ENCODE measurements around the gene SHOX.

Gene SHOX

GRCh38 chrX:677376-677775, 46.8 kb downstream of the SHOX start:
- H3K4me3 ChIP-seq (ENCODE audit: low read depth, low read length): no peak overlapping the region
- DNase-seq (ENCODE audit: low read depth): no peak
- no peak for TF ChIP-seq CTCF (conservative IDR thresholded peaks at IDR 0.05; ENCODE audit: low read depth, low read length)

DNA sequence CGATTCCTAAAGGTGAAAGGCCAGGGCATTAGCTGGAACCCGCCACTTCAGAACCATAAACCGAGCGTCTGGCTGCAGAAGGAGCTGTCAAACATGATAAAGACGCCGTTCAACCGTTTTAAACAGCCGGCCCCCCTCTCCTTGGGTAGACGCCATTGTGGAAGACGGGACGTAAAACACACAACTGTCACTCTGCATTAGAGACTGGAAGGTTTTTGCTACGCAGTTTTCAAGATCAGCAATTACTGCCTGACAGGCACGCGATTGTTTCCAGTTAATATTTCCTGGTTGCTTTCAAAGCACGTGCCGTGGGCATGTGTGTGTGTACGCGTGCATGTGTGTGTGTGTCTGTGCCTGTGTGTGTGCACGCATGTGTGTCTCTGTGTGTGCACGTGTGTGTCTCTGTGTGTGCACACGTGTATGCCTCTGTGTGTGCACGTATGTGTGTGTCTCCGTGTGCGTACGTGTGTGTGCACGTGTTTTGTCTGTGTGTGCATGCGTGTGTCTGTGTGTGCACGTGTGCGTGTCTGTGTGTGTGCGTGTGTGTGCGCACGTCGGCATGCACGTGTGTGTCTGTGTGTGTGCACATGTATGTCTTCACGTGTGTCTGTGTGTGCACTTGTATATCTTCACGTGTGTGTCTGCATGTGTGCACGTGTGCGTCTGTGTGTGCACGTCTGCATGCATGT, 48.8 kb downstream of the SHOX start:
- DNase-seq (ENCODE audit: low read depth): no peak
- no peak for TF ChIP-seq CTCF (conservative IDR thresholded peaks at IDR 0.05; ENCODE audit: low read depth, low read length)
- H3K4me3 ChIP-seq (ENCODE audit: low read depth, low read length): no peak overlapping the region

DNA sequence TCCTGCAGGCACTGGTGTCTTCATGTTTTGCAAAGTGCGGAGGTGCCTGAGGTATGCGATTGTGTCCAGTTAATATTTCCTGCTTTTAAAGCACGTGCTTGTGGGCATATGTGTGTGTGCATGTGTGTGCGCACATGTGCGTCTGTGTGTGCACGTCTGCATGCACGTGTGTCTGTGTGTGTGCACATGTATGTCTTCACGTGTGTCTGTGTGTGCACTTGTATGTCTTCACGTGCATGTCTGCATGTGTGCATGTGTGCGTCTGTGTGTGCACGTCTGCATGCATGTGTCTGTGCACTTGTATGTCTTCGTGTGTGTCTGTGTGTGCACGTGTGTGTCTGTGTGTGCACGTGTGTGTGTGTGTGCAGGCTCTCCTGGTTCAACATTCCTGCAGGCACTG, 49.5 kb downstream of the SHOX start:
- DNase-seq (ENCODE audit: low read depth): no peak
- TF ChIP-seq CTCF (conservative IDR thresholded peaks at IDR 0.05; ENCODE audit: low read depth, low read length): no peak
- no peak overlapping the region for H3K4me3 ChIP-seq (ENCODE audit: low read depth, low read length)

DNA sequence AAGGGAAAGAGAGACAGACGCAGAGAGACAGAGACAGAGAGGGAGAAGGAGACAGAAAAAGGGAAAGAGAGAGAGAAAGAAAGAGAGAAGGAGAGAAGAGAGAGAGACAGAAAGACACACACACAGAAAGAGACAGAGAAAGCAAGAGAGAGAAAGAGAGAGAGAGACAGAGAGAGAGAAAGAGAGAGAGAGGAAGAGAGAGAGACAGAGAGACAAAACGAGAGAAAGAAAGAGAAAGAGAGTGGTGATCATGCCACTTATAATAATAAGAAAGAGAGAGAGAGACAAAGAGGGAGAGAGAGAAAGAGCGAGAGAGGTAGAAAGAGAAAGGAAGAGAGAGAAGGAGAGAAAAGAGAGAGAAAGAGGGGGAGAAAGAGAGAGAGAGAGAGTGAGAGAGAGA, 51.4 kb downstream of the SHOX start:
- no peak for DNase-seq (ENCODE audit: low read depth)
- no peak for TF ChIP-seq CTCF (conservative IDR thresholded peaks at IDR 0.05; ENCODE audit: low read depth, low read length)
- H3K4me3 ChIP-seq (ENCODE audit: low read depth, low read length): no peak overlapping the region

- no peak for TF ChIP-seq CTCF (conservative IDR thresholded peaks at IDR 0.05; ENCODE audit: low read depth, low read length)
- H3K4me3 ChIP-seq (ENCODE audit: low read depth, low read length): no peak overlapping the region
- DNase-seq (ENCODE audit: low read depth): no peak
Observed at GRCh38 chrX:682892-683291, 52.3 kb downstream of the SHOX start.

GRCh38 chrX:683576-683975, 53.0 kb downstream of the SHOX start:
- DNase-seq (ENCODE audit: low read depth): no peak
- no peak for TF ChIP-seq CTCF (conservative IDR thresholded peaks at IDR 0.05; ENCODE audit: low read depth, low read length)
- H3K4me3 ChIP-seq (ENCODE audit: low read depth, low read length): no peak overlapping the region

Measured in choroid plexus epithelial cell (primary cell).